GM13977 (cell line): ENCODE results near the gene RREB1.
"Not testable (repeated sequence)": the region's sequence is repeated elsewhere in the genome, so short reads cannot be mapped to it uniquely, and the experiment has no call there.

Source experiments
- DNase-seq: peaks from one replicate; pipeline ENCODE4 v3.0.0; 2012; ENCODE audit warnings: low spot score
- CTCF ChIP-seq: IDR thresholded peaks from 2 replicates; pipeline ENCODE4 v1.5.1; 2012; ENCODE audit warnings: mild to moderate bottlenecking, control low read depth; ENCODE audit not compliant: insufficient read depth; ENCODE audit errors: extremely low read depth, missing control alignments
- in situ Hi-C: fragments of 300-500 bp; cut with MboI; formaldehyde crosslinking; loops from one replicate; pipeline ENCODE4 v1.12.0; 2022; ENCODE audit warnings: low sequenced_read_pairs, low pct_unique_long_range_greater_than_20kb, mixed read lengths, inconsistent platforms; ENCODE audit not compliant: unreplicated experiment

Gene RREB1

GRCh38 chr6:7261852-7262461, 154.2 kb downstream of the RREB1 start:
- in situ Hi-C loops: no loop called here

DNA sequence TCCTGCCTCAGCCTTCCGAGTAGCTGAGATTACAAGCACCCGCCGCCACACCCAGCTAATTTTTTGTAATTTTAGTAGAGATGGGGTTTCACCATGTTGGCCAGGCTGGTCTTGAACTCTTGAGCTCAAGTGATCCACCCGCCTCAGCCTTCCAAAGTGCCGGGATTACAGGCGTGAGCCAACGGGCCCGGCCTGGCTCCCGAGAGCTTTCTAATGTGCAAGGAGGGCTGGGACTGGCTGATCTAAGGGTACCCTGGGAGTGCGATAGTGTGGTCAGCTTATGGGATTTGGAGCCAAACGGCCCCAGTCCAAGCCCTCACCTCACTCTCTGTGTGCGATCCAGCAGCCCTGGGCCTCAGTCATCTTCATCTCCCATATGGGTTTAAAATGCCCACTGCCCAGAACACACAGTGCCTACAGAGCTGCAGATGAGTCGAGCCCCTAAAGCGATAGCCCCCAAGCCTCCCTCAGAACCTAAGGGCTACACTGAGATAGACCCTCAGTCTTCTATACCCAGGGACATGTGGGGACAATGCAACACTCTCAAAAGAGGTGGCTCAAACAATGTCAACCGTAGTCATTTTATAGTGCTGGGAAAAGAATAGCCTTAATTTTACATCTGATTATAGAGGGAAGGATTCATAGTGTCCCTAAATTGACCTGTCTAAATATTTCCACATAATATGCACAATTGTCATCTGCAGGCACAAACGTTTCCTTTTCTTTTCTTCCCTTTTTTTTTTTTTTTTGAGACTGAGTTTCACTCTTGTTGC, 155.2 kb downstream of the RREB1 start:
- no peak for DNase-seq
- TF ChIP-seq CTCF: no peak
- in situ Hi-C loops: no loop called here

More at GRCh38 chr6:7261852-7262461, 154.2 kb downstream of the RREB1 start:
- TF ChIP-seq CTCF: no peak
- no peak for DNase-seq

- DNase-seq, in situ Hi-C loops: not testable (repeated sequence)
Measured at GRCh38 chr6:7263519-7263805, 155.7 kb downstream of the RREB1 start.

DNA sequence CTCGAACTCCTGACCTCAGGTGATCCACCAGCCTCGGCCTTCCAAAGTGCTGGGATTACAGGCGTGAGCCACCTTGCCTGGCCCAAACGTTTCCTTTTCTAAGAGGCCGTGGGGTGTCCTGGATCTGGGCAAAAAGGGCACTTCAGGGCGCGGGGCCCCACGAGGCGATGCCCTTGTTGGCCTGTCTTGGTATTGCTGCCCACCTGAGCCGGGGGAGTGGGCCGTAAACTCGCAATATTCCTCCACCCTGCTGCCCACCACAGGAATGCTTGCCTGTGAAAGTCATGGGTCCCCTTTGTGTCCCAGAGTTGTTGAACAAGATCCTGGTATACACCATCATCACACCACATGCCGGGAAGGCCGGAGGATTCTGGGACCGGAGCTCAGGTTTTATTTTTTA, 156.3 kb downstream of the RREB1 start:
- in situ Hi-C loops: no loop called here
- no peak for TF ChIP-seq CTCF
- DNase-seq: no peak

- no peak for TF ChIP-seq CTCF
Measured at GRCh38 chr6:7264686-7265384, 157.1 kb downstream of the RREB1 start.

DNA sequence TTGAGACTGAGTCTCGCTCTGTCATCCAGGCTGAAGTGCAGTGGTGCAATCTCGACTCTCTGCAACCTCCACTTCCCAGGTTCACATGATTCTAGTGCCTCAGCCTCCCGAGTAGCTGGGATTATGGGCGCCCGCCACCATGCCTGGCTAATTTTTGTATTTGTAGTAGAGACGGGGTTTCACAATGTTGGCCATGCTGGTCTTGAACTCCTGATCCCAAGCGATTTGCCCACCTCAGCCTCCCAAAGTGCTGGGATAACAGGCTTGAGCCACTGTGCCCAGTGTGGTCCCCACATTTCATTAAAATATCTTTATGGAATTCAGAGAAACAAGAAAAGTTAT, 157.6 kb downstream of the RREB1 start:
- DNase-seq, in situ Hi-C loops: not testable (repeated sequence)

More at GRCh38 chr6:7264686-7265384, 157.1 kb downstream of the RREB1 start:
- DNase-seq: no peak
- in situ Hi-C loops: no loop called here

DNA sequence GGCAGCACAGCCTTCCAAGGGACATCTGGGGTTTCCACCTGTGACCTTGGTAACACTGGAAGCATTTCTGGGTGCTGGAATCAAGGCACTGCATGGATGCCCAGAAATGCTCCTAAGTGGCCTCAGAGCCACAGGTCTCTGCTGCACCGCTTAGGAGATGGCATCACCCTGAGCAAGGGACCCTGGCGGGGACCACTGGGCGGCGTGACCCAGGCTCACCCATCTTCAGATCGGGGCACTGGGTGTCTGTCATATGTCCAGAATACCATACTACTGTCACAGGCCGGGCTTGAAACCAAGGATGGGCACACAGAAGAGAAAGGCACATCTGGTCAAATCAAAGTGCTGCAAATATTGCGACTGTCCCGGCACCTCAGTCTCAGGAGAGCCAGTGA, 159.3 kb downstream of the RREB1 start:
- no peak for TF ChIP-seq CTCF
- in situ Hi-C loops: no loop called here
- no peak for DNase-seq
